Bronchial epithelial cell (primary cell): ENCODE measurements around the gene PNPLA7. TPM values are rescaled to one million over a fixed set of nuclear protein-coding genes. Genes with fewer than 3 reads are reported as not detected.
"Not testable (repeated sequence)": the region's sequence is repeated elsewhere in the genome, so short reads cannot be mapped to it uniquely, and the experiment has no call there.

Experiments used
- DNase-seq: peaks from one replicate; pipeline ENCODE4 v3.0.0-alpha.2; 2010; ENCODE audit warnings: low read depth
- FAIRE-seq: peaks from 2 replicates; lab custom pipeline; 2011; peaks lifted over from hg19 to GRCh38; lab: Jason Lieb, UNC
- H3K27me3 ChIP-seq: 2 replicates; pipeline ENCODE4 v1.5.1; 2011; ENCODE audit warnings: low read length; ENCODE audit not compliant: control insufficient read depth, insufficient read depth
- H3K36me3 ChIP-seq: 2 replicates; pipeline ENCODE4 v1.5.1; 2011; ENCODE audit warnings: low read length; ENCODE audit not compliant: control insufficient read depth, insufficient read depth
- H3K4me3 ChIP-seq: 2 replicates; pipeline ENCODE4 v1.5.1; 2011; ENCODE audit warnings: mild to moderate bottlenecking, low read depth, low read length, control low read depth
- total RNA-seq: library from RNA; depleted of rRNA; stranded (reverse); fragments of >200 nt; gene quantifications from 2 replicates; pipeline ENCODE4 v1.2.1, GENCODE V29; 2014
- TF ChIP-seq, protein P1 (sequence below): IDR thresholded peaks from 2 replicates; pipeline ENCODE4 v1.5.1; 2011; ENCODE audit warnings: mild to moderate bottlenecking, moderate library complexity, low read length, control low read depth, inconsistent platforms; ENCODE audit not compliant: insufficient read depth, severe bottlenecking

PNPLA7 gene
- total RNA-seq, 1 donor from 2014 or later = 0.26 TPM

DNA sequence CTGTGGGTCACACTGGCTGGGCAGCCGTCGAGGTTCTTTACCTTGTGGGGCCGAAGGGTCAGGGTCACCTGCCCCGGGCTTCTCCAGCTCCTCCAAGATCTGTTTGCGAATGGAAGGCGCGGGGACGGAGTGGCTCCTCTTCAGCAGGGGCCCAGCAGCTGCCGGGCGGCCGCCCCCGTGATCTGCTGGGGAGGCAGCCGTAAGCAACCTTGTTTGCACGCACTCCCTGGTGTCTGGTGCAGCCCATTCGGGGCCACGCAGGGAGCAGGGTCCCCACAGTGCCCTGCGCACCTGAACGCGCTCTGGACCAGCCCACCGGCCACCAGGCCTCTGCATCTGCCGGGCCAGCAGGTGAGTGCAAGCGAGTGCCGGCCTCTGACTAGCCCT lies 34.9 kb downstream of the PNPLA7 start:
- no peaks in the 10 kb centered on the region for H3K36me3 ChIP-seq
- no peaks in the 10 kb centered on the region for H3K27me3 ChIP-seq
- FAIRE-seq = no peak
- TF ChIP-seq, protein P1, sequence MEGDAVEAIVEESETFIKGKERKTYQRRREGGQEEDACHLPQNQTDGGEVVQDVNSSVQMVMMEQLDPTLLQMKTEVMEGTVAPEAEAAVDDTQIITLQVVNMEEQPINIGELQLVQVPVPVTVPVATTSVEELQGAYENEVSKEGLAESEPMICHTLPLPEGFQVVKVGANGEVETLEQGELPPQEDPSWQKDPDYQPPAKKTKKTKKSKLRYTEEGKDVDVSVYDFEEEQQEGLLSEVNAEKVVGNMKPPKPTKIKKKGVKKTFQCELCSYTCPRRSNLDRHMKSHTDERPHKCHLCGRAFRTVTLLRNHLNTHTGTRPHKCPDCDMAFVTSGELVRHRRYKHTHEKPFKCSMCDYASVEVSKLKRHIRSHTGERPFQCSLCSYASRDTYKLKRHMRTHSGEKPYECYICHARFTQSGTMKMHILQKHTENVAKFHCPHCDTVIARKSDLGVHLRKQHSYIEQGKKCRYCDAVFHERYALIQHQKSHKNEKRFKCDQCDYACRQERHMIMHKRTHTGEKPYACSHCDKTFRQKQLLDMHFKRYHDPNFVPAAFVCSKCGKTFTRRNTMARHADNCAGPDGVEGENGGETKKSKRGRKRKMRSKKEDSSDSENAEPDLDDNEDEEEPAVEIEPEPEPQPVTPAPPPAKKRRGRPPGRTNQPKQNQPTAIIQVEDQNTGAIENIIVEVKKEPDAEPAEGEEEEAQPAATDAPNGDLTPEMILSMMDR = no peak
- no peak for DNase-seq
- H3K4me3 ChIP-seq = no peak overlapping the region

DNA sequence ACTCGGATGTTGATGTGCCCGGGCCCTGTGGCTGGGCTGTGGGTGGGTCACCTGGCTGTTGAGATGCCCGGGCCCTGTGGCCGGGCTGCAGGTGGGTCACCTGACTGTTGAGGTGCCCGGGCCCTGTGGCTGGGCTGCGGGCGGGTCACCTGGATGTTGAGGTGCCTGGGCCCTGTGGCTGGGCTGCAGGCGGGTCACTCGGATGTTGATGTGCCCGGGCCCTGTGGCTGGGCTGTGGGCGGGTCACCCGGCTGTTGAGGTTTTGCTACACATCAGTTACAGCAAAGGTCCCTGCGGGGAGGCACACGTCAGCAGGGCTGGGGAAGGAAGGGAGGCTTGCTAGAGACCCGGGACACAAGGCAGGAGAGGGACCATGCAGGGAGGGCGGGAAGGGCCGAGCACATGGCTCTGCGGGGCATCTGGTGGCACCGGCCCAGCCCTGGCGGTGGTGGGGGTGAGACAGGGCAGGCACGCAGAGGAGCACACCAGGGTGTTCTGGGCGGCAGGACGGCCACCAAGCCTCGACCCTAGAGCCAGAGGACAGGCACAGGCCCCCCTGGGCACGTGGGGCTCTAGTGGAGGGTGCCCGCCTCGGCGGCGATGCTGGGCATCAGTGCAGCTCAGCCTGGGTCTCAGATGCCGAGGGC lies 35.4 kb downstream of the PNPLA7 start:
- Histone ChIP-seq H3K36me3 (no peaks in the 10 kb centered on the region), H3K4me3 (no peak overlapping the region), H3K27me3 (no peaks in the 10 kb centered on the region)
- TF ChIP-seq, protein P1 = no peak
- DNase-seq = no peak
- FAIRE-seq = no peak

GRCh38 chr9:137513801-137514570 lies 36.2 kb downstream of the PNPLA7 start:
- H3K36me3 ChIP-seq, DNase-seq, FAIRE-seq, H3K4me3 ChIP-seq, H3K27me3 ChIP-seq: not testable (repeated sequence)

GRCh38 chr9:137513136-137513535 lies 37.1 kb downstream of the PNPLA7 start:
- not testable (repeated sequence) for DNase-seq, H3K36me3 ChIP-seq, H3K4me3 ChIP-seq, FAIRE-seq, H3K27me3 ChIP-seq

- TF ChIP-seq, protein P1 = no peak
- Histone ChIP-seq H3K36me3 (no peaks in the 10 kb centered on the region), H3K27me3 (no peaks in the 10 kb centered on the region), H3K4me3 (no peak overlapping the region)
- DNase-seq = no peak
- FAIRE-seq = no peak
These were observed 38.3 kb downstream of the PNPLA7 start for GRCh38 chr9:137511758-137512463.

- not testable (repeated sequence) for H3K4me3 ChIP-seq, H3K27me3 ChIP-seq, FAIRE-seq, DNase-seq, H3K36me3 ChIP-seq
These were observed 39.1 kb downstream of the PNPLA7 start for GRCh38 chr9:137511126-137511525.

DNA sequence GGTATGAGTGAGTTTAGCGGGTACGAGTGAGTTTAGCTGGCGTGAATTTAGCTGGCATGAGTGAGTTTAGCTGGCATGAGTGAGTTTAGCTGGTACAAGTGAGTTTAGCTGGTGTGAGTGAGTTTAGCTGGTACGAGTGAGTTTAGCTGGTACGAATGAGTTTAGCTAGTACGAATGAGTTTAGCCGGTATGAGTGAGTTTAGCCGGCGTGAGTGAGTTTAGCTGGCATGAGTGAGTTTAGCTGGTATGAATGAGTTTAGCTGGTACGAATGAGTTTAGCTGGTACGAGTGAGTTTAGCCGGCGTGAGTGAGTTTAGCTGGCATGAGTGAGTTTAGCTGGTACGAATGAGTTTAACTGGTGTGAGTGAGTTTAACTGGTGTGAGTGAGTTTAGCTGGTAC lies 41.0 kb downstream of the PNPLA7 start:
- no peaks in the 10 kb centered on the region for H3K27me3 ChIP-seq
- H3K4me3 ChIP-seq = no peak overlapping the region
- TF ChIP-seq, protein P1 = no peak
- FAIRE-seq (peak; percentile 32), DNase-seq (no peak)
- H3K36me3 ChIP-seq = no peaks in the 10 kb centered on the region
